GM21390 (cell line): ENCODE results near the gene VPS33B.
"Not testable (repeated sequence)": the region's sequence is repeated elsewhere in the genome, so short reads cannot be mapped to it uniquely, and the experiment has no call there.

Source experiments
- ATAC-seq: cut with Tn5 transposase; IDR thresholded peaks from one replicate; pipeline ENCODE4 v1.9.1; 2021; ENCODE audit not compliant: unreplicated experiment

VPS33B gene

DNA sequence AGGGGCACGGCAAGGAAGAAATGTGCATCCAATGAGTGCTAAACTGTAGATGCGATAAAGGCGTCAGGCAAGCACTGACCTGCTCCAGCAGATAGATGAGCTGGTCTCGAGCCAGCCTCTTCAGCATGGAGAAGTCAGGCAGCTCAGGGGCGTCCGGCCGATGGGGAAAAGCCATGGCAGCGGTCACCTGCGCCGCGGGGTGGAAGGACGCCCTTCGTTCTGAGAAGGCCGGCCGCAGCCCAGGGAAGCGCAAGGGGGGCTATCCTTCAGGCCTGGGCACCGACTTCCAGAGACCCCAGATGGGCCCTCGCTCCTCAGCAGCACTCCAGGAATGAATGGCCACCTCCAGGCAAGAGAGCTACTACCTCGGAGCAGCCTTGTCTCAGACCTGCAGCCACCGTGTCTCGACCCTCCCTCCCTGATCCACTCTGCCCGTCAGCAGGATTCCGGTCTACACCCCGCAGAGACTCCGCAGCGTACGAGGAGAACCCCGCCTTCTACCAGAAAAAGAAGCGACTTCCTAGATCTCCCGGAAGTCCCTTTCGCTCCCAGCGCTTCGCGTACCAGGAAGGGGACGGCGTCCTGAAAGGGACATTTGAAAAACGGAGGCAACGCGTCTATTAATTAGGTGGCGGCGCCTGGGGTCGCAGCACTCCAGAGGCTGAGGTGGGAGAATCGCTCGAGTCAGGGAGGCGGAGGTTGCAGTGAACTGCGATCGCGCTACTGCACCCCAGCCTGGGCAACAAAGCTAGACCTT lies at the start of gene VPS33B:
Gene VPS33B, minus strand, starts transcription at position 520 of the 757 bp plus-strand sequence. Its CDS starts 345 bp downstream, at position 175.
- ATAC-seq, result peak; percentile 69

GRCh38 chr15:91072161-91072560 lies 49.8 kb upstream of the VPS33B start:
- no peak for ATAC-seq

DNA sequence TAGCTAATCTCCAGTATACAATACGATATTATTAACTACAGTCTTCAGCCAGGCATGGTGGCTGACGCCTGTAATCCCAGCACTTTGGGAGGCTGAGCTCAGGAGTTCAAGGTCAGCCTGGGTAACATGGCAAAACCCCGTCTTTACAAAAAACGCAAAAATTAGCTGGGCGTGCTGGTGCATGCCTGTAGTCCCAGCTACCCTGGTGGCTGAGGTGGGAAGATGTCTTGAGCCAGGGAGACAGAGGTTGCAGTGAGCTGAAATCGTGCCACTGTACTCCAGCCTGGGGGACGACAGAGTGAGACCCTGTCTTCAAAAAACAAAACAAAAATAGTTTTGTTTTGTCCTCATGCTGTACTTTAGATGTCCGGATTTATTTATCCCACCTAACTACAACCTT lies 48.5 kb upstream of the VPS33B start:
- no peak for ATAC-seq

GRCh38 chr15:91068966-91069365 lies 46.6 kb upstream of the VPS33B start:
- ATAC-seq, result no peak

DNA sequence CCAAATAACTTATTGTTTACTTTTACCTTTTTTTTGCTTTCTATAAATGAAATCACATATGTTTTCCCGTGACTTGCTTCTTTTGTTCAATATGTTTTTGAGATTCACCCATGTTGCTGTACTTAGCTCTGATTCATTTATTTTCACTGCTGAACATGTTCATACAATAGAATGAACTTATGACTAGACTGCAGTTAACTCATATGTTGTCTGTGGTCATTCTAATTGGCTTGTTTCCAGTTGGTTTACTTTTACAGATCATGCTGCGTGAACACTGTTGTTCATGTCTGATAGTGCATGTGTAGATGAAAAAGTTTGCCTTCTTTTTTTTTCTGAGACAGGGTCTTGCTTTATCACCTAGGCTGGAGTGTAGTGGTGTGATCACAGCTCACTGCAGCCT lies 46.0 kb upstream of the VPS33B start:
- no peak for ATAC-seq

DNA sequence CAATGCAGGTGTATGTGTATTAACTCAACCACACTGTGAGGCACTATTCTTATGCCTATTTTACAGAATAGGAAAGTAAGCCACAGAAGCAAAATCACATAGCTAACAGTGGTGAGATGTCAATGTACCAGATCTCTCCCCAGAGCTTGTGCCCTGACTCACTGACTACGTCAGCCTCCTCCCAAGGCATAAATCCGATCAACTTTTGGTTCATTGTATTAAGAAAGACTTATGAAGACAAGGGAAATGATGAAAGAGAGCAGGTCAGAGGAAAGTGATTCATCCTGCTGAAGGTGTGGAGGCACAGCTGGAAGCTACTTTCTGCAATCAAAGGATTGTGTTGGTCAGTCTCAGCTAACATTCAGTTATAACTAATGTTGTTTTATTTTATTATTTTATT lies 44.6 kb upstream of the VPS33B start:
- no peak for ATAC-seq

GRCh38 chr15:91065505-91065904 lies 43.1 kb upstream of the VPS33B start:
- no peak for ATAC-seq

GRCh38 chr15:91061997-91062396 lies 39.6 kb upstream of the VPS33B start:
- no peak for ATAC-seq

- no peak for ATAC-seq
Measured at GRCh38 chr15:91061230-91061629, 38.8 kb upstream of the VPS33B start.

GRCh38 chr15:91055548-91056331 lies 33.3 kb upstream of the VPS33B start:
- ATAC-seq, result peak; percentile 77

DNA sequence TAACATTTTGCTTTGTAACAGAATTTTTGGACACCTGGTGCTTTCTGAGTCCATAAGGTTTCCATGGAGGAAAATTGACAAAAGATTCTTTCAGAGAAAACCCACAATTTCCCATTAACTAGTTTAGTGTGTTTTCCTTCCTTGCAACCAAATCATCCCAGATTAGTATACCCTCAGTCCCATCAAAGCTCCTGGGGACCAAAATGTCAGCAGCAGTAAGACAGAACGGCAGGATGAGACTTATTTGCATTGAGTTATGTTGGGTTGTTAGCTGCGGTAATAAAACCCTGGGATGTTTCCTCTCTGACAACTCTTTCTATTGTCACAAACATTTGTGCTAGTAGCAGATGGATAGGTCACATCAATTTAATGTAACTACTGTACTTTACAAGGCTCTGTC lies 32.4 kb upstream of the VPS33B start:
- no peak for ATAC-seq

- no peak for ATAC-seq
Measured at GRCh38 chr15:91051248-91051647, 28.9 kb upstream of the VPS33B start.

- ATAC-seq, result peak; percentile 10
Measured at GRCh38 chr15:91050128-91050455, 27.7 kb upstream of the VPS33B start.

- ATAC-seq, result peak; percentile 92
Measured at GRCh38 chr15:91049378-91050127, 27.2 kb upstream of the VPS33B start.

GRCh38 chr15:91047545-91048199 lies 25.3 kb upstream of the VPS33B start:
- ATAC-seq, result no peak

- not testable (repeated sequence) for ATAC-seq
Measured at GRCh38 chr15:91046056-91046455, 23.7 kb upstream of the VPS33B start.

GRCh38 chr15:91045065-91045464 lies 22.7 kb upstream of the VPS33B start:
- no peak for ATAC-seq

GRCh38 chr15:91043202-91043874 lies 20.9 kb upstream of the VPS33B start:
- no peak for ATAC-seq

GRCh38 chr15:91040856-91041255 lies 18.5 kb upstream of the VPS33B start:
- no peak for ATAC-seq

DNA sequence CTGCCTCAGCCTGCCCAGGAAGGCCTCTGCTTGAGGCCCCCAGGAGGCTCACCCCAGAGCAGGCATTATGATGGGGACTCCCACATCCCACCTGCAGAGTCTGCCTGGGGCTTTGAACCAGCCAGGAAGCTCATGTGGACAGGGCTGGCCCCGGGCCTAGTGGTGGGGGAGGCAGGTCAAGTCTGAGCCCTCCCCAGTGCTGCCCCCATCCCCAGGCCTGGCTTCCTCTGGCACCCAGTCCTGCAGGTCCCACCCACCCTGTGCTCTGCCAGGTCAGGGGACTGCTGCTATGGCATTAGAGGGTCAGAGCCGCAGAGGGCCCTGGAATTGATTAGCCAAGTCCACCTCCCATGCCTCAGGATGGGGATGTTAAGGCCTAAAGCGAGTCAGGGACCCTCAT lies 17.6 kb upstream of the VPS33B start:
- no peak for ATAC-seq
